Stimulated activated CD4-positive, alpha-beta T cell treated with anti-CD3 and anti-CD28 coated beads, Interleukin-4, amount 100 ng/mL, for 1 hour (primary cell): ENCODE measurements around the gene OXSR1.
"Not testable (repeated sequence)": the region's sequence is repeated elsewhere in the genome, so short reads cannot be mapped to it uniquely, and the experiment has no call there.

Experiments used
- DNase-seq: peaks from one replicate; pipeline ENCODE4 v3.0.0-alpha.2; 2020

The OXSR1 gene

GRCh38 chr3:38128303-38128655, 37.1 kb upstream of the OXSR1 start:
- no peak for DNase-seq

- DNase-seq = no peak
Measured at GRCh38 chr3:38129058-38129457, 36.3 kb upstream of the OXSR1 start.

DNA sequence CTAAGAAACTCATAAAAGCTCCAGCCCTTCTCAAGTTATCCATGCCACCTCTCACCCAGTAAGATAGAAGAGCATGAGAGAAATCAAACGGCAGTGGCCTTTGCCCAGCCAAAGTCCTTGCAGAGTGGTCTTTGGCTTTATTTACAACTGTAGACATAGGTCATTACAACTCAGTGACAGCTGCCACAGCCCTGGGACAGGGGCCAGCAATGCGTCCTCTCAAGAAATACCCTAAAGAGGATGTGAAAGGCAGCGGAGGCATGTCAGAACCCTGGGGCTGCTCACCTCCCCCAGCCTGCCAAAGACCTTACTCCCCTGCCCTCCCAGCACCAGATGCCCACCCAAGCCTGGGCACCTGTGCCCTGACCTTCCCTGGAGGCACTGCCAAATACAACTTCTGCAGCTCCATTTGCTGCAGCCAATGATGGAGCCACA, 34.7 kb upstream of the OXSR1 start:
- DNase-seq = no peak

DNA sequence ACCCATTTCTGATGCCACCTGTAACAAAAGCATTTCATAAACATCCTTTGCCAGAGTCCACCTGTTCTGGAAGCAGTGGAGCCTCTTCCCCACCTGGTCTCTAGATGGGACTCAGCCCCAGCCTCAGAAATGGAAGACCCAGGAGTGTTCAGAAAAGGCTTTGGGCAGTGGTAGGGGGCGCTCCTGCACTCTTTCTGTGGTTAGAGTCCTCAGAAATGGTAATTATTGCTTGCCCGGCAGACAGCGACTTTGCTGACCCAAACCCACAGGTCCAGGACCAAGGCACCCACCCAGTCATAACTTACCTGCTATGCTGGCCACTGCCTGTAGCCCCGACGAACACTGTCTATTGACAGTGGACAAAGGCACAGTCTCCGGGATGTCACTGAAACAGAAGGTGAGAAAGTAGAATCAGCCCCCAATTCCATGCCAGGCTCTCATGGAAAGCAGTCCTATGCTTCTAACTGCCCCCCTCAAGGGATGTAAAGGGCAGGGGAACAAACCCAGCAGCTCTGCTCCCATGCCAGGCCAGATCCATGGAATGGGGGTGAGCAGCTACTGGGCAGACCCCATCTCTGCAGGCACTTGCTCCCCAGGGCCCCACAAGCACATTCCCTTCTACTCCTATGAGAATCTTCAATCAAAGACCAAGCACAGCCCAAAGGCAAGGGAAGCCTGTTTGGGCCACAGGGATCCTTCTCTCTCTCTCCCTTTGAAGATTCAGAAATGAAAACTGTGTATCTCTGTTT, 33.5 kb upstream of the OXSR1 start:
- DNase-seq = peak; percentile 28

GRCh38 chr3:38133209-38133556, 32.2 kb upstream of the OXSR1 start:
- DNase-seq = no peak

GRCh38 chr3:38133557-38134405, 31.6 kb upstream of the OXSR1 start:
- DNase-seq = no peak

DNA sequence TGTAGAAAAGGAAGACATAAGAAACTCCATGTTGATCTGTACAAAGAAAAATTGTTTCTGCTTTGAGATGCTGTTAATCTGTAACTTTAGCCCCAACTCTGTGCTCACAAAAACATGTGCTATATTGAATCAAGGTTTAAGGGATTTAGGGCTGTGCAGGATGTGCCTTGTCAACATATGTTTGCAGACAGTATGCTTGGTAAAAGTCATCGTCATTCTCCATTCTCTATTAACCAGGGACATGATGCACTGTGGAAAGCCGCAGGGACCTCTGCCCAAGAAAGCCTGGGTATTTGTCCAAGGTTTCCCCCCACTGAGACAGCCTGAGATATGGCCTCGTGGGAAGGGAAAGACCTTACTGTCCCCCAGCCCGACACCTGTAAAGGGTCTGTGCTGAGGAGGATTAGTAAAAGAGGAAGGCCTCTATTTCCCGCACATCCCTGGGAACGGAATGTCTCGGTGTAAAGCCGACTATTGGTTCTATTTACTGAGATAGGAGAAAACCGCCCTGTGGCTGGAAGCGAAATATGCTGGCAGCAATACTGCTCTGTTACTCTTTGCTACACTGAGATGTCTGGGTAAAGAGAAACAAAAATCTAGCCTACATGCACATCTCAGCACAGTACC, 30.7 kb upstream of the OXSR1 start:
- not testable (repeated sequence) for DNase-seq

DNA sequence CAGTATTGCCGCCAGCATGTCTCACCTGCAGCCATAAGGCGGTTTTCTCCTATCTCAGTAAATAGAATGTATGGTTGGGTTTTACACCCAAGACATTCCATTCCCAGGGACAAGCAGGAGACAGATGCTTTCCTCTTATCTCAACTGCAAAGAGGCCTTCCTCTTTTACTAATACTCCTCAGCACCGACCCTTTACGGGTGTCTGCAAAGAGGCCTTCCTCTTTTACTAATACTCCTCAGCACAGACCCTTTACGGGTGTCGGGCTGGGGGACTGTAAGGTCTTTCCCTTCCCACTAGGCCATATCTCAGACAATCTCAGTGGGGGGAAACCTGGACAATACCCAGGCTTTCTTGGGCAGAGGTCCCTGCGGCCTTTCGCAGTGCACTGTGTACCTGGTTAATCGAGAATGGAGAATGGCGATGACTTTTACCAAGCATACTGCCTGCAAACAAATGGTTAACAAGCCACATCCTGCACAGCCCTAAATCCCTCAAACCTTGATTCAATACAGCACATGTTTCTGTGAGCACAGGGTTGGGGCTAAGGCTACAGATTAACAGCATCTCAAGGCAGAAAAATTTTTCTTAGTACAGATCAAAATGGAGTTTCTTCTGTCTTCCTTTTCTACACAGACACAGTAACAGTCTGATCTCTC, 29.6 kb upstream of the OXSR1 start:
- not testable (repeated sequence) for DNase-seq

DNA sequence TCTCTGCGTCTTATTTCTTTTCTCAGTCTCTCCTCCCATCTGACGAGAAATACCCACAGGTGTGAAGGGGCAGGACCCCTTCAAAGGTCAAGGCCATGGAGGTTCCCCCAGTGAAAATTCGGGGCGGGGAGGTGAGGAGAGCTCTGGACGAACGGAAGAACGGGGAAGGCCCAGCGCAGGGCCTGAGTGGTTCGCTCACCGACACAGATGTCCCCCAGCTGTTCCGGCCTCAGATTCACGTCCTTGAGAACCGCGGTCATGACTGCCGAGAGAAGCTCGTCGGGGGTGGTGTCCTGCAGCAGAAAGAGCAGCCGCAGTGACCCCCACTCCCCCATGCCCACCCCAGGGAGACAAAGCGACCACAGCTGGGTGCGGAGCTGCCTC, 29.0 kb upstream of the OXSR1 start:
- DNase-seq = no peak

DNA sequence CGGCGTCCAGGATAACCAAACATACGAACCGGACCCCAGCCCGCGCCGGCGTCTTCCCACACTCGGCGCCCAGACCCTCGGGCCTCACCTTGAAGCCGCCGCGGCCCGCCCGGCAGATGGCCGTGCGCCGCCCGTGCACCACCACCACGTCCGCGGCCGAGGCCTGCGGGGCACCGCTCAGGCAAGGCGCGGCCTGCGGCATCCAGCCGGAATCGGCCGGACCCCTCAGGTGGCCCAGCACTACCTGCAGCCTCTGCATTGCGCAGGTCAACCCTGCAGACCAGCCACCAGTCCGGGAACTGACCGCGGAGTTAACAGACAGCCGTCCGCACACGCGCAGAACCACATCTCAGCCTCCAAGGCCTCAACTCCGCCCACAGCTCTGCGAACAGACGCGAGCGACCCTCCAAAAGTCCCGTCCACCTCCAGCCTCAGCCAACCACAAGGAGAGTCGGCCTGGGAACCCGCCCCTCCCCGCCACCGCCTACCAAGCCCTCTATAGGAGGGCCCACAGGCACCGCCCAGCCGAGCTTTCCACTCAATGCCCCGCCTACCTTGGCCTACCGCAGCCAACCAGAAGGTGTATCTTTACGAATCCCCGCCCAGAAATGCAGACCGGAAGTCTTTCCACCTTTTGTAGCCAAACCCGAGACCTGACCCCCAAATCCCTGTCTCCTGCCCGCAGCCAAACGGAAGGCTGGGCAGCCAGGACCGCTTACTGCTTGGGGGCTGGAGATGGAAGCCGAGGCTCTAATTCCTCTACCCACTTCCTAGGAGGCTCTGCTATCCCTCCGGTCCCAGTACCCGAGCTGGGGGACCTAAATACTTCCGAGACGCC, 28.3 kb upstream of the OXSR1 start, which contains the start of gene ACAA1:
ACAA1 (minus strand) TSS at position 351 of the 838 bp plus-strand sequence; CDS start at position 259, 92 bp downstream.
- DNase-seq = peak; percentile 97

DNA sequence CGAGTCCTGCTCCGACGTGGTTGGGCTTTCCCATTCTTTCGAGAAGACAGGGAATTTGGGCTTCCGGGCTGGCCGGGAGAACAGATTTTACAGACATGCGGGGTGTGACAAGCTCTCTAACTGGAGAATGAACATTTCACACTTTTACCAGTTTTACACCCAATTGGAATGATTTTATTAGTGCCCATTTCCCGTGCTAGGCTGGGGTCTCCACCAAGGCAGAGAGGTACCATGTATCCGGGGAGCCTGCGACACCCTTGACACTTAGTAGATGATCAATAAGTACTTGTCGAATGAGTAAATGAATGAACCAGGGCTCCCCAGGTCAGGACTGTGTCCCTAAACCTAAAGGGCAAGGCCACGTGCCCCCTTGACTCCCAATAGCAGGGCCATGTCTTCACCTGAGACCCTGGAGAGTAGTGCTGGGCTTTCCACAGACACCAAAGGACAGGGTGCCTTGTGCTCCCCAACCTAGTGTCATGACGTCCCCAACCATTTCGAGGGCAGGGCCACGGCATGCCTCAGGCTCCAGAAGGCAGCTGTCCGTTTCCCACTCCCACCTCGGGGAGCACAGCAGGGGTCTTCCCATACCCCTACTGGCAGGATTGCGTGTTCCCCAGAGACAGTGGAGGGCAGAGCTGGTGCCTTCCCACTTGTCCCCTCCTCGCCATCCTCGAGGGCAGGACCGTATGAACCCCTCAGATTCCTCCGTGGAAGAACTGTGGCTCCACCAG, 27.6 kb upstream of the OXSR1 start:
- DNase-seq = peak; percentile 23

GRCh38 chr3:38138349-38139190, 26.8 kb upstream of the OXSR1 start, which contains the start of gene MYD88:
Gene MYD88, plus strand, starts transcription at chr3:38138661. Its CDS starts 40 bp downstream, at chr3:38138701.
- peak; percentile 86 for DNase-seq

GRCh38 chr3:38139191-38139590, 26.1 kb upstream of the OXSR1 start:
- no peak for DNase-seq

- DNase-seq = no peak
Measured at GRCh38 chr3:38139652-38140051, 25.7 kb upstream of the OXSR1 start.

DNA sequence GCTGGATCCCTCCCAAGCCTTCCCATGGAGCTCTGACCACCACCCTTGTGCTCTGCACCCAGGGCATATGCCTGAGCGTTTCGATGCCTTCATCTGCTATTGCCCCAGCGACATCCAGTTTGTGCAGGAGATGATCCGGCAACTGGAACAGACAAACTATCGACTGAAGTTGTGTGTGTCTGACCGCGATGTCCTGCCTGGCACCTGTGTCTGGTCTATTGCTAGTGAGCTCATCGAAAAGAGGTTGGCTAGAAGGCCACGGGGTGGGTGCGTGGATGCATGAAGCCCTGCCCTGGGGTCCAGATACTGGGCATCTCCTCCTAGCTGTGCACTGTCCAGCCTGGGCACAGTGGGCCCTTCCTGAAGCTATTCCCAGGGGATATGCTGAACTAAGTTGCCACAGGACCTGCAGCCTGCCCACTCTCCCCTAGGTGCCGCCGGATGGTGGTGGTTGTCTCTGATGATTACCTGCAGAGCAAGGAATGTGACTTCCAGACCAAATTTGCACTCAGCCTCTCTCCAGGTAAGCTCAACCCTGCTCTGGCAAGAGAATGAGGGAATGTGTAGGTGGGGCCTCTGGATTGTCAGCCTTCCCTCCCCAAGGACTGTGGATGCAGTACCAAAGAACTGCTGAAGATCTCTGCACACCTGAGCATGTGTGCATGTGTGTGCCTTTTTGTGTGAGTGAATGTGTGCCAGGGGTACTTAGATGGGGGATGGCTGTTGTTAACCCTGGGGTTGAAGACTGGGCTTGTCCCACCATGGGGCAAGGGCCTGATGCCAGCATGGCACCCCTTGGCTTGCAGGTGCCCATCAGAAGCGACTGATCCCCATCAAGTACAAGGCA, 24.8 kb upstream of the OXSR1 start:
- no peak for DNase-seq

- no peak for DNase-seq
Measured at GRCh38 chr3:38141173-38141951, 24.0 kb upstream of the OXSR1 start.

GRCh38 chr3:38141952-38142273, 23.4 kb upstream of the OXSR1 start:
- no peak for DNase-seq

DNA sequence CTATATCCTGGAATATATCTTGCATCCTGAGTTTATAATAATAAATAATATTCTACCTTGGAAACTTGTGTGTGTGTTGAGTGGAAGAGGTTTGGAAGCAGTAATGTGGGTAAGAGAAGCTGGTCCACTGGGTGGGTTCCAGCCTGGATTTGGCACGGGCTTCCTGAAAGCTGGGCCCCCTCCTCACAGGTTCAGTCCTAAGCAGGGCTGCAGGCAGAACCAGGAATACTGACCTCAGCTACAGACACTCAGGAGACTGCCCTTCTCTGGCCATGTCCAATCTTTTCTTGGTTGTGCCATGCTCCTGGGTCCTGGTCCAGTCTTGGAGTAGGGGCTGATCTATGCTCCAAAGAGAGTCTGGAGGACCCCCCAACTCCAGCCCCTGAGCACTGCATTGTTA, 22.4 kb upstream of the OXSR1 start:
- no peak for DNase-seq

DNA sequence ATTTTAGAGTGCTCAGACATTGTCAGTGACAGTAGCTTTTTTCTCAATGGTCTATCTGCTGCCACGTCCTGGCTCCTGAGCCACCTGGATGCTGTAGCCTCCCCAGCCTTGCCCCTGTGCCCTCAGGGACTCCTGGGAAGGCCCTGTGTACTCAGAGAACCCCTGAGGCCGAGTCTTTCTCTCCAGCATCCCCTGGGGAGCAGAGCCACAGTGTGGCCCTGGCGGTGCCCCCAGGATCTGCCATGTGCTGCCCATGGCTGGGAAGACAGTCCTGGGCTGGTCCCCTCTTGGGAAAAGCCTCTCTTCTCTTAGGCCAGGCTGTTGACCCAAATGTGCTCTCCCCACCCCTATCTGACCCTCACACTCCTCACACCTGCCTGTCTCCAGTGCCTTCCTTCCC, 21.8 kb upstream of the OXSR1 start:
- DNase-seq = no peak
